Measurements from ENCODE around the gene HHIPL1. TPM values are rescaled to one million over a fixed set of nuclear protein-coding genes. Genes with fewer than 3 reads are reported as not detected.

HHIPL1 gene
- total and polyA plus RNA-seq, 10 donors, result 0.43 to 4.2 (median 2.7) TPM

DNA sequence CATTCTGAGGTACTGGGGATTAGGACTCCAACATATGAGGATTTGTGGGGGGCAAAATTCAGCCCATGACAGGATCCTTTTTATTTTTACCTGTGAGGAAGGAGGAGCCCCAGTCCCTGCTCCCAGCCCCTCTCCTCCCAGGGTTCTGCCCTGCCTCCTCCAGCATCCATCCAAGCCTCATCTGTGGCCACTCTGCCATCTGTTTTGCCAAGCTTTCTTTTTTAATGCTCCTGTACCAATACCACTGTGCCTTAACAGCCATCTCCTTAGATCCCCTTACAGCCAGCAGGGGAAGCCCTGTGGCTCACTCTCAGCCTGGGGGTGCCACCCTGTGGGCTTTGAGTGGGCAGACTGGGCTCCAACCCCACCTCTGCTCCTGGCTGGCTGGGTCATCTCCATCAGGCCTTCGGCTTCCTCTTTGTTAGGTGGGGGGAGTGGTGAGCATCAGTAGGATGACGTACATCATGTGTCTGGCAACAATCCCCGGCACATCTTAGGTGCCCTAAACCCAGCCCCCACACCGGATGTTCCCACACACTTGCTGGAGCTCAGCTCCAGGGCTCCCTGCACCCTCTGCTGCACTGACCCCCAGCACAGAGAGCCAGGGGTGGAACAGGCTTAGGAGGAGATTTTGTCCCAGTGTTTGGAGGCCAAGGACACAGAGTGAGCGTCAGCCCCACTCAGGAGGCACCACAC, 79.4 kb downstream of the HHIPL1 start:
- H3K9me3 ChIP-seq, result no peaks in the 10 kb centered on the region
- no peak for TF ChIP-seq CTCF (IDR thresholded peaks at IDR 0.05 in 8 of 11, conservative IDR thresholded peaks at IDR 0.05 in 3 of 11)
- H3K27ac ChIP-seq, result no peak overlapping the region
- DNase-seq, result peak; percentile 39
- intact Hi-C loops (cut with DNase I; ENCODE audit: low total_unique reads), result no loop called here
- H3K36me3 ChIP-seq, result no peaks in the 10 kb centered on the region
- no peak overlapping the region for H3K4me3 ChIP-seq
- 45 to 74% (median 67%) methylated on average over 3 to 5 of the region's 5 CpGs for WGBS, 5 donors
- peaks cover 0 to 44% (median 8%) of the 10 kb centered on the region in 7 donors for H3K27me3 ChIP-seq (replicated peaks in 1 of 7)
- no peaks in the 10 kb centered on the region for H3K4me1 ChIP-seq

GRCh38 chr14:99724939-99725773, 80.2 kb downstream of the HHIPL1 start:
- Histone ChIP-seq H3K27ac (no peak overlapping the region), H3K36me3 (no peaks in the 10 kb centered on the region), H3K4me1 (peaks cover 0 to 6% (median 5%) of the 10 kb centered on the region in 6 donors), H3K27me3 (replicated peaks in 1 of 7) (peaks cover 0 to 52% (median 14%) of the 10 kb centered on the region in 7 donors), H3K9me3 (no peaks in the 10 kb centered on the region), H3K4me3 (no peak overlapping the region)
- intact Hi-C loops (cut with DNase I; ENCODE audit: low total_unique reads), result no loop called here
- no peak for TF ChIP-seq POLR2AphosphoS5 (IDR thresholded peaks at IDR 0.05)
- TF ChIP-seq CTCF (IDR thresholded peaks at IDR 0.05 in 8 of 11, conservative IDR thresholded peaks at IDR 0.05 in 3 of 11), result no peak
- no peak for TF ChIP-seq POLR2A (IDR thresholded peaks at IDR 0.05)
- 91 to 95% (median 93%) methylated on average over 12 to 15 of the region's 15 CpGs for whole genome bisulfite sequencing, 5 donors
- DNase-seq, result peak; percentile 54

DNA sequence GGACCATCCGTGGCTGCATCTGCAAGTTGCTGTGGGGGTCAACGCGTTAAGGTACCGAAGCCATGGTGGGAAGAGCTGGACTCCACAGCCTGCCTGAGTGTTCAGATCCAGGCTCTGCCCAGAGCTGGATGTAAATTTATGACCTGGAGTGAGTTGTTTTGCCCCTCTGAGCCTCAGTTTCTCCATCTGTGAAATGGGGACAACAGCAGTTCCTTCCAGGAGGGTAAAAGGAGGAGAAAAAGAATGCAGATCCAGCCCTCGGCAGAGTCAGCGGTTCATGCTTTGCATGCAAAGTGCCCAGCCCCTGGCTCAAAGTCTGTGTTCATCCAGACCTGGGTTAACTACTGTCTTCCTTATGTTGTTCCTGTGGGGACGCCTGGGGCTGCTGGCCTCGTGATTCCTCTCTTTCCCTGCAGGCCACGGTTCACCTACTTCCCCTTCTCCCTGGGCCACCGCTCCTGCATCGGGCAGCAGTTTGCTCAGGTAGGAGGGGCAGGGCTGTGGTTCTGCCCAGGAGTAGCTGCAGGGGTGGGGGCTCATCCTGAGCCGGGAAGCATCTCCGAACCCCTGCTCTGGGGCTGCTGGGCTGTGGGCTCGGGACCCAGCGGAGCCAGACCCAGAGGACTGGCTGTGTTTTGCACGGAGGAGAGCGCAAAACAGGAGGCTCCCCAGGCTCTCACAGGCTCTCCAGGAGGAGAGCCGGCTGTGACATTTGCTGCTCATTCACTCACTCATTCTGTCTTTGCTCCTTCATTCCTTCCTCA, 81.0 kb downstream of the HHIPL1 start:
- 51 to 58% (median 54%) methylated on average over 18 of the region's 18 CpGs for WGBS, 5 donors
- no peak for TF ChIP-seq POLR2AphosphoS5 (IDR thresholded peaks at IDR 0.05)
- TF ChIP-seq POLR2A (IDR thresholded peaks at IDR 0.05), result no peak
- TF ChIP-seq CTCF (IDR thresholded peaks at IDR 0.05 in 8 of 11, conservative IDR thresholded peaks at IDR 0.05 in 3 of 11), result no peak
- intact Hi-C loops (cut with DNase I; ENCODE audit: low total_unique reads), result no loop called here
- H3K27ac ChIP-seq, result no peak overlapping the region
- H3K4me3 ChIP-seq, result no peak overlapping the region
- peak; percentile 50 for DNase-seq
- peaks cover 0 to 60% (median 21%) of the 10 kb centered on the region in 7 donors for H3K27me3 ChIP-seq (replicated peaks in 1 of 7)
- peaks cover 0 to 14% (median 12%) of the 10 kb centered on the region in 6 donors for H3K4me1 ChIP-seq
- no peaks in the 10 kb centered on the region for H3K9me3 ChIP-seq
- H3K36me3 ChIP-seq, result no peaks in the 10 kb centered on the region

All from spleen (tissue), 11 donors.